Measurements from ENCODE around the gene TPR. TPM values are rescaled to one million over a fixed set of nuclear protein-coding genes. Genes with fewer than 3 reads are reported as not detected.

Gene TPR
- total and polyA plus RNA-seq, 2 experiments from 2014 or later = 58.4 to 65.1 TPM

- no peak overlapping the region for H3K4me2 ChIP-seq
- no peak overlapping the region for H3K27ac ChIP-seq
- no peaks in the 10 kb centered on the region for H3K27me3 ChIP-seq
- H3K36me3 ChIP-seq (replicated peaks; ENCODE audit: insufficient read depth, low read depth) = no peaks in the 10 kb centered on the region
- no peak for TF ChIP-seq EZH2phosphoT487 (IDR thresholded peaks at IDR 0.05; ENCODE audit: low read depth, severe bottlenecking, unreplicated experiment)
- no peak for TF ChIP-seq EZH2 (IDR thresholded peaks at IDR 0.05; ENCODE audit: borderline replicate concordance)
- TF ChIP-seq CTCF (IDR thresholded peaks at IDR 0.05; ENCODE audit: poor library complexity) = no peak
- H3K79me2 ChIP-seq = no peaks in the 10 kb centered on the region
- no peak for DNase-seq (ENCODE audit: low spot score)
- no peaks in the 10 kb centered on the region for H3K9me3 ChIP-seq (ENCODE audit: low read depth)
- no peak overlapping the region for H3K4me3 ChIP-seq
- no peaks in the 10 kb centered on the region for H3K4me1 ChIP-seq (ENCODE audit: insufficient read depth)
- no peak overlapping the region for H2AFZ ChIP-seq
- H3K9me2 ChIP-seq (replicated peaks; ENCODE audit: insufficient read depth) = no peaks in the 10 kb centered on the region
- 78% methylated on average over 2 of the region's 2 CpGs for WGBS (ENCODE audit: low lambda C conversion rate, missing lambda C conversion rate)
- H4K20me1 ChIP-seq (ENCODE audit: insufficient read depth, poor library complexity, severe bottlenecking) = no peaks in the 10 kb centered on the region
Observed at GRCh38 chr1:186291271-186291670, 83.8 kb downstream of the TPR start.

DNA sequence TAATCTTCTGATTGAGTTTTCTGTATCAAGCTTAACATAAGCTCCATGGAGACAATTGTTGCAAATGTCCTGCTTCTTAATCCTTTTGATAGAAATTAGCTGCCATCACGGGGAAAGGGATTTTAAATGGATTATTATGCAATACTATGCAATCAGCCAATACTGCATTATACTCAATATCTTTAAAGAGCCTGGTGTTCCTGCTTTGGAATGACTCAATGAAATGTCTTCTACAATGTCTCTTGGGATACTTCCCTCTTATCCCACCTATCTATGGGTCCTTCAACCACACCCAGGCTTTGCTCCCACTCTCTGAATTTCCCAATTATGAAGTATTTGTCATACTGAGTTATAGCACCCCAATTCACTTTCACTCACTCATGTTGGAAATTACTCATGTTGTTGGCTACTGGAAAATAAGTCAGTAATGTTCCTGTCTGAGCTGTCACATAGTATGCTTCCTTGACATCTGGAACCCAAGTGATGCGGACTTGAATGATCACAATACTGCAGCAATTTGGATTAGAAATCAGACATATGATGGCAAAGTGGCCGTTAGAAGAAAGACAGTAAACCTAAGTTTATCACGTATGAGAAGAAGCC is 85.0 kb downstream of the TPR start:
- no peak for TF ChIP-seq EZH2phosphoT487 (IDR thresholded peaks at IDR 0.05; ENCODE audit: low read depth, severe bottlenecking, unreplicated experiment)
- TF ChIP-seq EZH2 (IDR thresholded peaks at IDR 0.05; ENCODE audit: borderline replicate concordance) = no peak
- no peak for TF ChIP-seq CTCF (IDR thresholded peaks at IDR 0.05; ENCODE audit: poor library complexity)
- H3K4me3 ChIP-seq = no peak overlapping the region

GRCh38 chr1:186286615-186287315 is 88.3 kb downstream of the TPR start:
- Histone ChIP-seq H3K27me3 (no peaks in the 10 kb centered on the region), H3K79me2 (no peaks in the 10 kb centered on the region), H4K20me1 (ENCODE audit: insufficient read depth, poor library complexity, severe bottlenecking) (no peaks in the 10 kb centered on the region), H3K9me2 (replicated peaks; ENCODE audit: insufficient read depth) (no peaks in the 10 kb centered on the region), H3K27ac (no peak overlapping the region), H3K4me2 (no peak overlapping the region), H3K36me3 (replicated peaks; ENCODE audit: insufficient read depth, low read depth) (no peaks in the 10 kb centered on the region), H3K4me3 (no peak overlapping the region), H3K9me3 (ENCODE audit: low read depth) (no peaks in the 10 kb centered on the region), H2AFZ (no peak overlapping the region), H3K4me1 (ENCODE audit: insufficient read depth) (no peaks in the 10 kb centered on the region)
- TF ChIP-seq CTCF (IDR thresholded peaks at IDR 0.05; ENCODE audit: poor library complexity) = no peak
- no peak for TF ChIP-seq EZH2phosphoT487 (IDR thresholded peaks at IDR 0.05; ENCODE audit: low read depth, severe bottlenecking, unreplicated experiment)
- no peak for TF ChIP-seq EZH2 (IDR thresholded peaks at IDR 0.05; ENCODE audit: borderline replicate concordance)
- no peak for DNase-seq (ENCODE audit: low spot score)
- 77% methylated on average over 7 of the region's 7 CpGs for WGBS (ENCODE audit: low lambda C conversion rate, missing lambda C conversion rate)

More for the DNA sequence above, 85.0 kb downstream of the TPR start:
- Histone ChIP-seq H2AFZ (no peak overlapping the region), H3K27ac (no peak overlapping the region), H3K4me1 (ENCODE audit: insufficient read depth) (no peaks in the 10 kb centered on the region), H3K9me2 (replicated peaks; ENCODE audit: insufficient read depth) (no peaks in the 10 kb centered on the region), H3K9me3 (ENCODE audit: low read depth) (no peaks in the 10 kb centered on the region), H3K36me3 (replicated peaks; ENCODE audit: insufficient read depth, low read depth) (no peaks in the 10 kb centered on the region), H3K79me2 (no peaks in the 10 kb centered on the region), H3K27me3 (no peaks in the 10 kb centered on the region), H4K20me1 (ENCODE audit: insufficient read depth, poor library complexity, severe bottlenecking) (no peaks in the 10 kb centered on the region), H3K4me2 (no peak overlapping the region)
- no peak for DNase-seq (ENCODE audit: low spot score)
- WGBS (ENCODE audit: low lambda C conversion rate, missing lambda C conversion rate) = 88% methylated on average over 4 of the region's 4 CpGs

Measured in hepatocyte (in vitro differentiated cells).